Ascending aorta (tissue), 2 donors: Measurements from ENCODE around the gene PARD6G. TPM values are rescaled to one million over a fixed set of nuclear protein-coding genes. Genes with fewer than 3 reads are reported as not detected.

Experiments
- DNase-seq, 2 donors: peaks; one replicate each; pipeline ENCODE4 v3.0.0-alpha.2; 2019; ENCODE audit warnings: low spot score in 2 of 2
- H3K27ac ChIP-seq, 2 donors: fragments of 200-600 bp; sonication (generic); one replicate each; pipeline ENCODE4 v1.5.1; 2016 to 2017; ENCODE audit warnings: mild to moderate bottlenecking in 1 of 2
- H3K27me3 ChIP-seq: fragments of 200-600 bp; sonication (generic); one replicate; pipeline ENCODE4 v1.5.1; 2017
- H3K36me3 ChIP-seq, 2 donors: fragments of 200-600 bp; sonication (generic); one replicate each; pipeline ENCODE4 v1.5.1; 2016
- H3K4me1 ChIP-seq, 2 donors: fragments of 200-600 bp; sonication (generic); one replicate each; pipeline ENCODE4 v1.5.1; 2016 to 2017; ENCODE audit warnings: mild to moderate bottlenecking in 1 of 2
- H3K4me3 ChIP-seq, 2 donors: fragments of 200-600 bp; sonication (generic); one replicate each; pipeline ENCODE4 v1.5.1; 2016 to 2017; ENCODE audit warnings: mild to moderate bottlenecking in 1 of 2
- H3K9me3 ChIP-seq, 2 donors: fragments of 200-600 bp; sonication (generic); one replicate each; pipeline ENCODE4 v1.5.1; 2016
- intact Hi-C: fragments of 100-400 bp; cut with DNase I; formaldehyde crosslinking; loops from one replicate; pipeline ENCODE4 v1.15.1; 2023
- total RNA-seq: library from RNA; depleted of rRNA; stranded (reverse); fragments of >200 nt; gene quantifications from one replicate; pipeline ENCODE4 v1.1.0, GENCODE V29; 2016
- TF ChIP-seq, protein P1 (sequence below), 3 experiments: fragments of 200-600 bp in 2 of 3; fragments of 450-650 bp in 1 of 3; sonication (generic) in 2 of 3; IDR thresholded peaks; one replicate each; pipeline ENCODE4 v1.5.1; 2016 to 2019; ENCODE audit warnings: antibody characterized with exemption in 3 of 3, mild to moderate bottlenecking in 1 of 3, moderate library complexity in 1 of 3

Gene PARD6G
- total RNA-seq, 1 donor from 2014 or later: 7.9 TPM

DNA sequence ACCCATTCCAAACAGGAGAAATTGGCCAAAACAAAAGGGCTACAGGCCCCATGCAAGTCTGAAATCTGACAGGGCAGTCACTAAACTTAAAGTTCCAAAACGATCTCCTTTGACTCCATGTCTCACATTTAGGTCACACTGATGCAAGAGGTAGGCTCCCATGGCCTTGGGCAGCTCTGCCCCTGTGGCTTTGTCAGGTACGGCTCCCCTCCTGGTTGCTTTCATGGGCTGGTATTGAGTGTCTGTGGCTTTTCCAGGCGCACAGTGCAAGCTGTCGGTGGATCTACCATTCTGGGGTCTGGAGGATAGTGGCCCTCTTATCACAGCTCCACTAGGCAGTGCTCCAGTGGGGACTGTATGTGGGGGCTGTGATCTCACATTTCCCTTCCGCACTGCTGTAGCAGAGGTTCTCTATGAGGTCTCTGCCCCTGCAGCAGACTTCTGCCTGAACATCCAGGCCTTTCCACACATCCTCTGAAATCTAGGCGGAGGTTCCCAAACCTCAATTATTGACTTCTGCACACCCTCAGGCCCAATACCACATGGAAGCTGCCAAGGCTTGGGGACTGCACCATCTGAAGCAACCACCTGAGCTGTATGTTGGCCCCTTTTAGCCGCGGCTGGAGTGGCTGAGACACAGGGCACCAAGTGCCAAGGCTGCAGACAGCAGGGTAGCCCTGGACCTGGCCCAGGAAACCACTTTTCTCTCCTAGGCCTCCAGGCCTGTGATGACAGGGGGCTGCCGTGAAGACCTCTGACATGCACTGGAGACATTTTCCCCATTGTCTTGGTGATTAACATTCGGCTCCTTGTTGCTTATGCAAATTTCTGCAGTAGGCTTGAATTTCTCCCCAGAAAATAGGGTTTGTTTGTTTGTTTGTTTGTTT, 28.7 kb downstream of the PARD6G start:
- Histone ChIP-seq H3K27ac (no peak overlapping the region), H3K4me3 (no peak overlapping the region), H3K36me3 (no peaks in the 10 kb centered on the region), H3K27me3 (no peaks in the 10 kb centered on the region), H3K9me3 (peaks cover 0 to 4% of the 10 kb centered on the region in 2 donors), H3K4me1 (no peaks in the 10 kb centered on the region)
- TF ChIP-seq, protein P1, sequence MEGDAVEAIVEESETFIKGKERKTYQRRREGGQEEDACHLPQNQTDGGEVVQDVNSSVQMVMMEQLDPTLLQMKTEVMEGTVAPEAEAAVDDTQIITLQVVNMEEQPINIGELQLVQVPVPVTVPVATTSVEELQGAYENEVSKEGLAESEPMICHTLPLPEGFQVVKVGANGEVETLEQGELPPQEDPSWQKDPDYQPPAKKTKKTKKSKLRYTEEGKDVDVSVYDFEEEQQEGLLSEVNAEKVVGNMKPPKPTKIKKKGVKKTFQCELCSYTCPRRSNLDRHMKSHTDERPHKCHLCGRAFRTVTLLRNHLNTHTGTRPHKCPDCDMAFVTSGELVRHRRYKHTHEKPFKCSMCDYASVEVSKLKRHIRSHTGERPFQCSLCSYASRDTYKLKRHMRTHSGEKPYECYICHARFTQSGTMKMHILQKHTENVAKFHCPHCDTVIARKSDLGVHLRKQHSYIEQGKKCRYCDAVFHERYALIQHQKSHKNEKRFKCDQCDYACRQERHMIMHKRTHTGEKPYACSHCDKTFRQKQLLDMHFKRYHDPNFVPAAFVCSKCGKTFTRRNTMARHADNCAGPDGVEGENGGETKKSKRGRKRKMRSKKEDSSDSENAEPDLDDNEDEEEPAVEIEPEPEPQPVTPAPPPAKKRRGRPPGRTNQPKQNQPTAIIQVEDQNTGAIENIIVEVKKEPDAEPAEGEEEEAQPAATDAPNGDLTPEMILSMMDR (IDR thresholded peaks at IDR 0.05): no peak
- intact Hi-C loops: no loop called here
- no peak for DNase-seq

DNA sequence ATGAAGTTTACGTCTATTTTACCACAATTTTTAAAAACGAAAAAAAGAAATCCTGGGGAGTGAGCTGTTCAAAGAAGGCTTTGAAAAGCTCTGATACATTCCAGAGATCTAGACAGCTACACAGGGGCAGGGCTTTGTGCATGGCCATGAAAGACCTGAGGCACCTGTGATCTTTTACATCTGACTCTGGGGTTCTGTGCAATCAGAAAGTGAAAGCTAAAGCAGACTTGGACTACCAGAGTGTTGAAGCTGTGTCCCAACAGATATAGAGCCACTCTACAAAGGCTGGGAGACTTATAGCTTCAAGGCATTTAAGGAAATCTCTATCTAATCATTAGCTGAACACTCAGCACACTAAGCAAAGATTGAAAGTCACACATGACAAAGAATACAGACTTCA, 34.1 kb downstream of the PARD6G start:
- Histone ChIP-seq H3K9me3 (no peaks in the 10 kb centered on the region), H3K4me1 (no peaks in the 10 kb centered on the region), H3K4me3 (no peak overlapping the region), H3K27me3 (no peaks in the 10 kb centered on the region), H3K36me3 (no peaks in the 10 kb centered on the region), H3K27ac (no peak overlapping the region)
- TF ChIP-seq, protein P1 (IDR thresholded peaks at IDR 0.05): no peak
- no peak for DNase-seq
- intact Hi-C loops: no loop called here

DNA sequence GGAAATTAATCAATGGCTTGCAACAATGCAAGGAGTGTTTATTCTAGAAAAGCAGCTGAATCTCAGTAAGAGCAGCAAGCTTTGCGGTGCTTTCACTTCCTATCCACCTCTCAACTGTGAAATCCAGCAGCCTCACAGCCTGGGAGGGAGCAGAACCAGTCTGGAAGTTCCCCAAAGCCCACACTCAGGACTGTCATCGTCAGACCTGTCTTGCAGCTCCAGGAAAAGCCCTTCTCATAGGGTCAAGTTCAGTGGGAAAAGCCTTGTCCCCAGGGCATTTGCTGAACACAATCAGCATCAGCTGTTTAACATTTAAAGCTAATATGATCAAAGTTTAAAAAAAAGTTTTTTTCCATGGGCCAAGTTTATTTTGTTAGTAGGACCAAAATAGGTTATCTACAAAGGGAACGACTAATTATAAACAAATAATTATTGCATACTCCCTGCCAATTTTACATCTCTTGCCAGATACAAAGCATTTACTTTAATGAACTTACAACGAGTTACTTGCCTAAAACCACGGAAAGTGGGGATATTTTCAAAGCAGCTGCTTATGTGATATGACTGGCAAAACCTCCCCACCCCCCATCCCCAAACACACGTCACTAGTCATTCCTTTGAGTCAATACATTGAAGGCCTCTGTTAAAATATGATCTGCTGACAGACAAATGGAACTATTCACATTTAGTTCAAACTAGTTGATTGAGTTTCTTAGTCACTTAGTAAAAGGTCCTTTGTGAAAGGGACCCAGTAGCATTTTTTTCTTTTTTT, 36.8 kb downstream of the PARD6G start:
- no peaks in the 10 kb centered on the region for H3K9me3 ChIP-seq
- intact Hi-C loops: no loop called here
- no peaks in the 10 kb centered on the region for H3K27me3 ChIP-seq
- TF ChIP-seq, protein P1 (IDR thresholded peaks at IDR 0.05): no peak
- DNase-seq: peak in 1 of 2 donors; percentile 28
- H3K4me3 ChIP-seq: no peak overlapping the region
- no peaks in the 10 kb centered on the region for H3K4me1 ChIP-seq
- no peak overlapping the region for H3K27ac ChIP-seq
- no peaks in the 10 kb centered on the region for H3K36me3 ChIP-seq

DNA sequence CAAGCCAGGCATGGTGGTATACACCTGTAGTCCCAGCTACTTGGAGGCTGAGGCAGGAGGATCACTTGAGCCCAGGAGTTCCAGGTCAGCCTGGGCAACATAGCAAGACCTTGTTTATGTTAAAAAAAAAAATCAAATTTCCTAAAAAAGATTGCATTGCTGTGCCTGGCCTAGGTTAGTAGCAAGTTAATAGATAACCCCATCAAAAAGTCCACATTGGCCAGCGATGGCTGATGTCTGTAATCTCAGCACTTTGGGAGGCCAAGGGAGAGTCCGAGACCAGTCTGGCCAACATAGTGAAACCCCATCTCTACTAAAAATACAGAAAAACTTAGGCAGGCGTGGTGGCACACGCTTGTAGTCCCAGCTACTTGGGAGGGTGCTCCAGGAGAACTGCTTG, 38.7 kb downstream of the PARD6G start:
- Histone ChIP-seq H3K9me3 (no peaks in the 10 kb centered on the region), H3K27ac (no peak overlapping the region), H3K4me3 (no peak overlapping the region), H3K27me3 (no peaks in the 10 kb centered on the region), H3K4me1 (no peaks in the 10 kb centered on the region), H3K36me3 (no peaks in the 10 kb centered on the region)
- TF ChIP-seq, protein P1 (IDR thresholded peaks at IDR 0.05): no peak
- intact Hi-C loops: no loop called here
- no peak for DNase-seq

DNA sequence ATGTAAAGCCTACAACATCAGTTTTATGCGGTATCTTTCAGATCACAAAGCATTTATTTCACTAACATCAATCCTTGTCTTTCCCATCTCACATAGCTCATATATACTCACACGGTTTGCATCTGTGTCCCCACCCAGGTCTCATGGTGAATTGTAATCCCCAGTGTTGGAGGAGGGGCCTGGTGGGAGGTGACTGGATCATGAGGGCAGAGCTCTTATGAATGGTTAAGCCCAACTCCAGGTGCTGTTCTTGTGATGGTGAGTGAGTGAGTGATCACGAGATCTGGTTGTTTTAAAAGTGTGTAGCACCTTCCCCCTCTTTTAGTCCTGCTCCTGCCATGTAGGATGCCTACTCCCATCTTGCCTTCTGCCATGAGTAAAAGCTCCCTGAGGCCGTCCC, 42.0 kb downstream of the PARD6G start:
- no peaks in the 10 kb centered on the region for H3K27me3 ChIP-seq
- no peaks in the 10 kb centered on the region for H3K36me3 ChIP-seq
- H3K27ac ChIP-seq: no peak overlapping the region
- no peak for DNase-seq
- no peaks in the 10 kb centered on the region for H3K4me1 ChIP-seq
- intact Hi-C loops: no loop called here
- TF ChIP-seq, protein P1 (IDR thresholded peaks at IDR 0.05): no peak
- H3K4me3 ChIP-seq: no peak overlapping the region
- no peaks in the 10 kb centered on the region for H3K9me3 ChIP-seq
